DOHH2 (cell line): ENCODE data around the gene MLLT10.

ENCODE experiments used
- H3F3A ChIP-seq: fragments of 200-600 bp; sonication (generic), shearing (Covaris generic); 2 replicates; pipeline ENCODE4 v1.6.0; 2016; ENCODE audit warnings: antibody characterized with exemption, mild to moderate bottlenecking; ENCODE audit not compliant: control insufficient read depth, insufficient read depth
- H3K27ac ChIP-seq: fragments of 200-600 bp; sonication (generic); 2 replicates; pipeline ENCODE4 v1.5.1; 2014; ENCODE audit warnings: low read depth, mild to moderate bottlenecking, low read length, moderate library complexity
- H3K27me3 ChIP-seq: fragments of 200-600 bp; sonication (generic); 2 replicates; pipeline ENCODE4 v1.6.1; 2014; ENCODE audit warnings: mild to moderate bottlenecking, low read length, mixed read lengths; ENCODE audit not compliant: control insufficient read depth
- H3K36me3 ChIP-seq: fragments of 200-600 bp; sonication (generic); 2 replicates; pipeline ENCODE4 v1.6.1; 2014; ENCODE audit warnings: mild to moderate bottlenecking, low read length, moderate library complexity, mixed read lengths; ENCODE audit not compliant: control insufficient read depth
- H3K4me1 ChIP-seq: fragments of 200-600 bp; sonication (generic); 2 replicates; pipeline ENCODE4 v1.6.1; 2014; ENCODE audit warnings: mild to moderate bottlenecking, low read length, mixed read lengths; ENCODE audit not compliant: control insufficient read depth
- H3K4me2 ChIP-seq: fragments of 200-600 bp; sonication (generic); 2 replicates; pipeline ENCODE4 v1.6.0; 2014; ENCODE audit warnings: mild to moderate bottlenecking, low read length, moderate library complexity
- H3K4me3 ChIP-seq: fragments of 200-600 bp; sonication (generic); 2 replicates; pipeline ENCODE4 v1.5.1; 2014; ENCODE audit warnings: mild to moderate bottlenecking, low read length, mixed read lengths
- H3K79me2 ChIP-seq: fragments of 200-600 bp; sonication (generic); 2 replicates; pipeline ENCODE4 v1.6.1; 2014; ENCODE audit warnings: mild to moderate bottlenecking, low read length, mixed read lengths; ENCODE audit not compliant: control insufficient read depth
- H3K9me2 ChIP-seq: fragments of 200-600 bp; sonication (generic); replicated peaks from 2 replicates; pipeline ENCODE4 v1.6.1; 2014; ENCODE audit warnings: mild to moderate bottlenecking, low read length, mixed read lengths; ENCODE audit not compliant: control insufficient read depth
- H3K9me3 ChIP-seq: fragments of 200-600 bp; sonication (generic); 2 replicates; pipeline ENCODE4 v1.6.1; 2014; ENCODE audit warnings: antibody characterized with exemption, low read length, mixed read lengths; ENCODE audit not compliant: control insufficient read depth, insufficient read depth
- H4K20me1 ChIP-seq: fragments of 200-600 bp; sonication (generic); 2 replicates; pipeline ENCODE4 v1.6.0; 2014; ENCODE audit warnings: low read depth, mild to moderate bottlenecking, antibody characterized with exemption, low read length, moderate library complexity; ENCODE audit not compliant: control insufficient read depth, insufficient read depth
- EZH2phosphoT487 ChIP-seq: fragments of 200-600 bp; sonication (generic); IDR thresholded peaks from 2 replicates; pipeline ENCODE4 v1.6.1; 2017; ENCODE audit warnings: borderline replicate concordance, mild to moderate bottlenecking, antibody characterized with exemption, low read length, moderate library complexity, mixed read lengths
- TF ChIP-seq, protein P1 (sequence below): fragments of 200-600 bp; sonication (generic); IDR thresholded peaks from one replicate; pipeline ENCODE4 v1.5.1; 2014; ENCODE audit warnings: antibody characterized with exemption, mild to moderate bottlenecking, low read depth, low read length; ENCODE audit not compliant: poor library complexity, severe bottlenecking

The MLLT10 gene

GRCh38 chr10:21724687-21725367, 190.8 kb downstream of the MLLT10 start:
- Histone ChIP-seq H3K9me2 (no peaks in the 10 kb centered on the region), H3K36me3 (peaks cover 45% of the 10 kb centered on the region), H3K27ac (no peak overlapping the region), H3K4me1 (peaks cover 21% of the 10 kb centered on the region), H3K79me2 (peaks cover 6% of the 10 kb centered on the region), H3K27me3 (no peaks in the 10 kb centered on the region), H3K4me2 (peak overlapping the region; percentile 37), H3K4me3 (0 out of 2 replicates have a peak overlapping the region, but pooled peaks have one; percentile 3), H3F3A (peaks cover 13% of the 10 kb centered on the region), H4K20me1 (peaks cover 11% of the 10 kb centered on the region; the same call in 1 of the 2 replicates), H3K9me3 (no peaks in the 10 kb centered on the region)
- no peak for TF ChIP-seq EZH2phosphoT487
- TF ChIP-seq, protein P1, sequence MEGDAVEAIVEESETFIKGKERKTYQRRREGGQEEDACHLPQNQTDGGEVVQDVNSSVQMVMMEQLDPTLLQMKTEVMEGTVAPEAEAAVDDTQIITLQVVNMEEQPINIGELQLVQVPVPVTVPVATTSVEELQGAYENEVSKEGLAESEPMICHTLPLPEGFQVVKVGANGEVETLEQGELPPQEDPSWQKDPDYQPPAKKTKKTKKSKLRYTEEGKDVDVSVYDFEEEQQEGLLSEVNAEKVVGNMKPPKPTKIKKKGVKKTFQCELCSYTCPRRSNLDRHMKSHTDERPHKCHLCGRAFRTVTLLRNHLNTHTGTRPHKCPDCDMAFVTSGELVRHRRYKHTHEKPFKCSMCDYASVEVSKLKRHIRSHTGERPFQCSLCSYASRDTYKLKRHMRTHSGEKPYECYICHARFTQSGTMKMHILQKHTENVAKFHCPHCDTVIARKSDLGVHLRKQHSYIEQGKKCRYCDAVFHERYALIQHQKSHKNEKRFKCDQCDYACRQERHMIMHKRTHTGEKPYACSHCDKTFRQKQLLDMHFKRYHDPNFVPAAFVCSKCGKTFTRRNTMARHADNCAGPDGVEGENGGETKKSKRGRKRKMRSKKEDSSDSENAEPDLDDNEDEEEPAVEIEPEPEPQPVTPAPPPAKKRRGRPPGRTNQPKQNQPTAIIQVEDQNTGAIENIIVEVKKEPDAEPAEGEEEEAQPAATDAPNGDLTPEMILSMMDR: no peak

DNA sequence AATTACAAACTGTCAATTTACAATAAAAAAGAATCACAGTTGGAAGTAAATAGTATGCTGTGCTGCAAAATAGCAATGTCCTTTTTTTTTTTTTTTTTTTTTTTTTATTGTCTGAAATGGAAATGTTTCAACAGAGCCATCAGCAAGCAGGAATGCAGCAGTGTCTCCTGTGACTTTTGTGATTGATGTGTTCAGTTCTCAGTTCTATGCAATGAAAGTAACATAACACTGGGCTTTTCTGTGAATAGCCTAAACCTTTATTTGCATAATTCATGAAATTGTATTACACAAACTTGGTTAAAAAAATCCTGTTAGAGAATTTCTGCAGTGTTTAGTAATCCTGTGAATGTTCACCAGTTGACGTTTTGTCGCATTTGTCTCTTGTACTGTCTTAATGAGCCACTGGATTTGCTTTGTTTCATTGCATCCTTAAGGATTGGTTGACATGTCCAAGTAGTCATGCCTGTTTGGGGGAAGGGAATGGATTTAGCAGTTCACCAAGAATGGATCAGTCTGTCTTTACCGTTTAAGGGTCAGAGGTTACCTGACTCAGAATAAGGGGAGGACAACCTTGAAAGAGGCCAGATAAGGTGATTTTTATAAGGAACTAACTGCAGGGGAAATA, 192.7 kb downstream of the MLLT10 start:
- Histone ChIP-seq H3K9me3 (no peaks in the 10 kb centered on the region), H3K27ac (no peak overlapping the region), H3K27me3 (no peaks in the 10 kb centered on the region), H3K9me2 (no peaks in the 10 kb centered on the region), H3F3A (peaks cover 16% of the 10 kb centered on the region), H3K4me1 (peaks cover 21% of the 10 kb centered on the region), H3K36me3 (peaks cover 49% of the 10 kb centered on the region), H3K4me2 (no peak overlapping the region), H3K4me3 (no peak overlapping the region), H3K79me2 (peaks cover 6% of the 10 kb centered on the region), H4K20me1 (peaks cover 11% of the 10 kb centered on the region; the same call in 1 of the 2 replicates)
- TF ChIP-seq, protein P1: no peak
- TF ChIP-seq EZH2phosphoT487: no peak

DNA sequence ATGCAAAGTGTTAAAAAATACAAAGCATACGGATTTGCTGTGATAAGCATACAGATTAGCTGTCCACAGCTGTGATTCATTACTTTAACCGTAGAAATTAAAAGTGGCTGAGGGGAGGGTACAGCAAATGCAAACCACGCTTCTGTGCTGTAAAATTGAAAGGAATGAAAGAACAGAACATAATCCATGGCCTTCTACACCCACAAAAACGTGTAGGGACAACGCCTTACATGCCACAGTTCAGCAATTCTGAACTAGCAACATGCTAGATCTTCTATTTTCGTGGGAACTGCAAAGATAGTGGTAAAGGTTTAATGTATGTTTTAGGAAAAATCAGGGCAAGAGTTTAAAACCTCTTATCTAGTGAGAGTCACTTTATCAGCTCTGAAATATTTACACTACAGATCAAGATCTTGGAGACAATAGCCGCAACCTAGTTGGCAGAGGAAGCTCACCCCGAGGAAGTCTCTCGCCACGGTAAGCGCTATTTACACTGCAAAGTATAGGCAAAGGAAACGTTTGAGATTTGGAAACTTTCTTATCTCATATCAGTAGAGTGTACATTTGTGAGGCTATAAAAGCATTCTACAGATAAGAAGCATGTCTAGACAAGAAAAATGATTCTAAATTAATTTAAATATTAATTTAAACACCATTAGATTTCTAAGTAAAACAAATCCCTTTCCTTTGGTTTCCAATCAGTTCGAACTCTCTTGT, 193.6 kb downstream of the MLLT10 start:
- H3K27me3 ChIP-seq: no peaks in the 10 kb centered on the region
- H3K4me1 ChIP-seq: peaks cover 21% of the 10 kb centered on the region
- no peaks in the 10 kb centered on the region for H3K9me3 ChIP-seq
- H3K4me2 ChIP-seq: no peak overlapping the region
- H3K4me3 ChIP-seq: no peak overlapping the region
- no peak overlapping the region for H3K27ac ChIP-seq
- peaks cover 53% of the 10 kb centered on the region for H3K36me3 ChIP-seq
- H4K20me1 ChIP-seq: peaks cover 11% of the 10 kb centered on the region; the same call in 1 of the 2 replicates
- TF ChIP-seq EZH2phosphoT487: no peak
- TF ChIP-seq, protein P1: no peak
- peaks cover 19% of the 10 kb centered on the region for H3F3A ChIP-seq
- no peaks in the 10 kb centered on the region for H3K9me2 ChIP-seq
- peaks cover 6% of the 10 kb centered on the region for H3K79me2 ChIP-seq
